Eye (tissue), 1 donor: ENCODE results near the gene DDN.
A peak's percentile ranks its signal among the peaks of the same experiment; 100 is the strongest.

Source experiments
- DNase-seq: peaks from one replicate; pipeline ENCODE4 v3.0.0-alpha.2; 2015

DDN gene

DNA sequence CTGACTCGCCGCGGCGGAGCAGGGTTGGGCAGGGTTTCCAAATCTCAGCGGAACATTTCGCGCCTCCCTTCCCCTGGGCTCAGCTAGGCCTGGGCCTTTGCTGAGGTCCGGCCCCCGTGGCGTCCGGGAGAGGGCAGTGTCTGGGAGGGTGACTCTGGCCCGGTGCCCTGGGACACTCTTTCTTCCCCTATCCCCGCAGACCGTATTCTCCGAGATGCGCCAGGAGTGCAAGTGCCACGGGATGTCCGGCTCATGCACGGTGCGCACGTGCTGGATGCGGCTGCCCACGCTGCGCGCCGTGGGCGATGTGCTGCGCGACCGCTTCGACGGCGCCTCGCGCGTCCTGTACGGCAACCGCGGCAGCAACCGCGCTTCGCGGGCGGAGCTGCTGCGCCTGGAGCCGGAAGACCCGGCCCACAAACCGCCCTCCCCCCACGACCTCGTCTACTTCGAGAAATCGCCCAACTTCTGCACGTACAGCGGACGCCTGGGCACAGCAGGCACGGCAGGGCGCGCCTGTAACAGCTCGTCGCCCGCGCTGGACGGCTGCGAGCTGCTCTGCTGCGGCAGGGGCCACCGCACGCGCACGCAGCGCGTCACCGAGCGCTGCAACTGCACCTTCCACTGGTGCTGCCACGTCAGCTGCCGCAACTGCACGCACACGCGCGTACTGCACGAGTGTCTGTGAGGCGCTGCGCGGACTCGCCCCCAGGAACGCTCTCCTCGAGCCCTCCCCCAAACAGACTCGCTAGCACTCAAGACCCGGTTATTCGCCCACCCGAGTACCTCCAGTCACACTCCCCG is 18.0 kb downstream of the DDN start:
- DNase-seq = peak; percentile 56

DNA sequence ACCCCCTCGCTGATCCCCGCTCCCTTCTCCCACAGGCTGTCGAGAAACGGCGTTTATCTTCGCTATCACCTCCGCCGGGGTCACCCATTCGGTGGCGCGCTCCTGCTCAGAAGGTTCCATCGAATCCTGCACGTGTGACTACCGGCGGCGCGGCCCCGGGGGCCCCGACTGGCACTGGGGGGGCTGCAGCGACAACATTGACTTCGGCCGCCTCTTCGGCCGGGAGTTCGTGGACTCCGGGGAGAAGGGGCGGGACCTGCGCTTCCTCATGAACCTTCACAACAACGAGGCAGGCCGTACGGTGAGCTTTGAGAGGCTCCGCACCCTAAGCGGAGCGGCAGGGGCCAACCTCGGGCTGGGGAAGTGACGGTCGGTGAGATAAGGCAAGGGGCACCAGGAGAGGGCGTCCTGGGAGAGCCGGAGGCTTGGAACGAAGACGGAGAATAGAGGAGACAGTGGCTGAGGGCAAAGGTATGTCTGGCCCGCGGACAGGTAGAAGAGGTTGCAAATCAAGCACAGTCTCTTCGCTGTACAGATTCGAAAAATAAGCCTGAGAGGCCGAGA is 18.7 kb downstream of the DDN start:
- peak; percentile 56 for DNase-seq

DNA sequence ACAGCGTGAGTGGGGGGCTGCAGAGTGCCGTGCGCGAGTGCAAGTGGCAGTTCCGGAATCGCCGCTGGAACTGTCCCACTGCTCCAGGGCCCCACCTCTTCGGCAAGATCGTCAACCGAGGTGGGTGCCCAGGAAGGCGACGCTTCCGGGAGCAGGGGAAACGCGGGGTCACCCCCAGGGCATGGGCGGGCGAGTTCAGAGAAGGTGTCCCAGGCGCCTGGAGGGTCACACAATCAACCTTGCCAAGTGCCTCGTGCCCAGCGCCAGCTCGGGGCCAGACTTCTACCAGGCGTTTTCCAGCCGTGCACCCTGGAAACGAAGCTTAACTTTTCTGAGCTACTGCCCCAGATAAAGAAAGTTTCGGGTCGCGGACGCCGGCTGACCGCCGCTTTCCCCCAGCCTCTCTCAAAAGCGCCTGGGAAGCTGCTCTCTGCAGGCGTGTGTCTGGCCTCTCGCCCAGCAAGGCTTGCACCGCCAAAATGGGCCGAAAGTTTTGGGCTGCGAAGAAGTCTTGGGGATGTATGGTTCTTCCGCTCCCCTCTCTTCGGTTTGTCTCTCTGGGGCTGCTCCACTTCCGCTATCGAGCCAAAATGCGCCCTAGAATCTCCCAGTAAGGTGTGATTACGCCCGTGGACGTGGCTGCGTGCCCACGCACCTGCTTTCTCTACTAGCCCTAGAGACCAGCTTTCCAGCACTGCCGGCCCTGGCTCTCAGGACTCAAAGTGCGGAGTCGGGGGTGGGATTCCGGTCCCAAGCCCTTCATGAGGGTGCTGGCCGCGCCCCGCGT is 19.4 kb downstream of the DDN start:
- no peak for DNase-seq

DNA sequence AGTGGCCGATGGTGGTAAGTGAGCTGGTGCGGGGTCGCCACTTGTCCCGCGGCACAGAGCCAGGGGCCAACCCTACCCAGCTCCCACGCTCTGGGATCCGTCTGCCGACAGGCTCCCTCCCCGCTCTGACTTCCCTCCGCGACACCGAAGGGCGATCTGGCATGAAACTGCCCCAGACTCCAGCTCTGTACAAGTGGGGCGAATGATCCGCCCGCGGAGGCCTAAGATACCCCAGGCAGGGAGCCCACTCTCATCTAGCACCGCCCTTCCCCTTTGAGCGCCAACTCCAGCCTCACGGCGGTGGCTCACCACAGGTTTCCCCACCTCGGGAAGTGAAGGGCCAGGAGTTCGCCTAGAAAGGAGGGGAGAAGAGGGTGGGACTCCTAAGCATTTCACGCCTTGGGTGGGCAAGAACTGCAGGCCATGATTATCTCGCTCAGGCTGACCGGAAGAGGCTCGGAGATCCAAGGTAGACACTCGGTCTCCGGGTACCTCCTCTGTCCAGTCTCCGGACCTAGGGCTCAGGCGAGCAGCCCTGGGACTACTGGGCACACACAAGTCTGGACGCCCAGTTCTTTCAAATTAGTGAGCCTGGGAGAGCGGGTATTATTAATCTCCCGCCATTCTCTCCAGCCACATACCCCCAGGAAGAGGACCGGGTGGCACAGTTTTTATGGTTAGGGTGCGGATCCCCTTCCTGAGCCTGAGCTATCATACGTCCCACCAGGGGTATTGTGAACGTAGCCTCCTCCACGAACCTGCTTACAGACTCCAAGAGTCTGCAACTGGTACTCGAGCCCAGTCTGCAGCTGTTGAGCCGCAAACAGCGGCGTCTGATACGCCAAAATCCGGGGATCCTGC is 20.2 kb downstream of the DDN start:
- peak; percentile 53 for DNase-seq

DNA sequence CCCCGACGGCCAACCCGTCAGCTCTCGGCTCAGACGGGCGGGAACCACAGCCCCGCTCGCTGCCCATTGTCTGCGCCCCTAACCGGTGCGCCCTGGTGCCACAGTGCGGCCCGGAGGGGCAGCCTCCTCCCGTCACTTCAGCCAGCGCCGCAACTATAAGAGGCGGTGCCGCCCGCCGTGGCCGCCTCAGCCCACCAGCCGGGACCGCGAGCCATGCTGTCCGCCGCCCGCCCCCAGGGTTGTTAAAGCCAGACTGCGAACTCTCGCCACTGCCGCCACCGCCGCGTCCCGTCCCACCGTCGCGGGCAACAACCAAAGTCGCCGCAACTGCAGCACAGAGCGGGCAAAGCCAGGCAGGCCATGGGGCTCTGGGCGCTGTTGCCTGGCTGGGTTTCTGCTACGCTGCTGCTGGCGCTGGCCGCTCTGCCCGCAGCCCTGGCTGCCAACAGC is 20.9 kb downstream of the DDN start, which contains the start of gene WNT1:
Gene WNT1 (plus strand): TSS at position 32 of the 450 bp plus-strand sequence. CDS start 329 bp downstream, at position 361.
- DNase-seq = peak; percentile 17

DNA sequence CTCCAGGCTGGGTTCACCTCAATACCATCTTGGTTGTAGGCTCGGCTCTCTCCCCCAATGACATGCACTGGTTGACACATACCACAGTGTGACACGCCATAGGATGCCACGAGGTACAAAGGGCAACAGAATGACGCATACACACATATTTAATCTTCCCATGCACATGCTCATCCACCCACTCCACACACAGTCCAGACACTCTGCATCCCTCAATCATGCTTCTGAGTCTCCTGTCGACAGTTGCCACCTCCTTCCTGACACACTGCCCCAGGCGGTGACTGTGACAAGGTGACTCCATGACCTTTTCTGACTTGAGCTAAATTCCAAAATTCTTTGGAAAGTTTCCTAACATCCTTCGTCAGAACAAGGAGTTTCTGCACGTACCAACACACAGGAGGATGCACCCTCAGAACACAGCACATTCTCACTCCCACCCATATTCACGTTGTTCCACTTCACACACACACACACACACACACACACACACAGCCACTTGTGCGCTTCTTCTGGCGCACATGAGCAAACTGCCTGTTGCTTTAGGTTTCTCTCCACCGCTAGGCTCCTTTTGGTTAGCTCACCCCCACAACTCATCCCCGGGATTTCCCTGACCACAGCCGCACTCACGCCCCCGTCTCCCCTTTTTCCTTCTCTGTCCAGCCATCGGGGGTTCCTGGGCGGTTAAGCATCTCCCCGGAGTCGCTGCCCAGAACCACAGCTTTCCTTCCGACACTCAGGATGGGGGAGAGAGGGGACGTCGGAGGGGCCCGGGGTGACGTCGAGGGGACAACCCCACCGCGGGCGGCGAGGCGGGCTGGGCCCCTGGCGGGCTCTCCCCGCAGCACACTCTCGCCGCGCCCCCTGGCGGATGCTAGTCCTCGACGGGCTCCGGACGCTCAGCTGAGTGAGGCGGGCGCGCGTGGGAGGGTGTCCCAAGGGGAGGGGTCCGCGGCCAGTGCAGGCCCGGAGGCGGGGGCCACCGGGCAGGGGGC is 21.6 kb downstream of the DDN start:
- DNase-seq = peak; percentile 78

DNA sequence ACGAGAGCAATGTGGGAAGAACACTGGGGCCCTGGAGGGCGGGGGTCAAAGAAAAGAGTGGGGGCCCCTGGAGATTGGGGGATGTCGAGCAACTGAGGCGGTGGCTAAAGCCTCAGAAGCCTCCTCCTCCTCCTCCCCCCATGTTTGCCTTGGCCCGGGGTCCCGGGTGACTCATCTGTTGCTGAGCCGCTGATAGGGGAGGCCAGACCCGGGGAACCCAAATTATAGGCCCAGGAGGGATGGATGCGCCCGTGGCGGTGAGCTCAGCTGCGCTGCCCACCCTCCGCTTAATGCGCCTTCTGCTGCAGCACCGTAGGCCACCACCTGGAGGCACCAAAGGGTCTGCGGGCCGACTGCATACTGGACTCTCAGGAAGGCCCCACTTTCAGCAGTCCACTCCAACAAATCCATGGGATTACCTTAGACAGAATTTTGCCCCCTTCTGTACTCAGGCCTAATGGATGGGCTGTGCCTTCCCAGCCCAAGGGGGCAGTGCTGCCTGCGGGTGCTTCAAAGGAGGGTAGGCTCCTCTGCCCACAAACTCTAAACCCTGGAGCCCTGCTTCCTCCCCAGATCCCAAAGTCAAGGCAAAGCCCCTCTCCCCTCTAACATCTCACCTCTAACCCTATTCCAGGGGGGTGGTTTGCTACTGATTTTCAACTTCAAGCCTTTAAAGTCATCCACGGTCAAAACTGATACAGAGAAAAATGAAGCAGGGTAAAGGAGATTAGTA is 25.1 kb downstream of the DDN start:
- peak; percentile 70 for DNase-seq

DNA sequence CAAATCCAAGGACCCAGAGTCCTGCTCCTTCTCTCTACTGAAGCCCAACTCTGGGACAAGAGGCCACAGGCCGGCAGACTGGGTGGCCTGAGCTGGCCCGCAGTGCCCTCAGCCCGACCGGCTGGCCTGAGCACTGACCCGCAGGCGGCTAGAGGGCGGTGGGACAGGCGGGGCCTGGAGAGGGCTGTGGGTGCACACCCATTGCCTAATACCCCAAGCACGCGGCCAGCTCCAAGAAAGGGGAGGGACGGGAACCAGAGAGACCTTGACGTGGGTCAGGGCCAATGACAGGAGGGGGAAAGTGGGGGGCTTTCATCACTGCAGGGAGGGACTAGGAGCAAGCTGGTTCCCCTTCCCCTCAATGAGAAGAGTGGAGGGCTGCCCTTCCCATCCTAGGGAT is 25.6 kb downstream of the DDN start:
- DNase-seq = no peak

DNA sequence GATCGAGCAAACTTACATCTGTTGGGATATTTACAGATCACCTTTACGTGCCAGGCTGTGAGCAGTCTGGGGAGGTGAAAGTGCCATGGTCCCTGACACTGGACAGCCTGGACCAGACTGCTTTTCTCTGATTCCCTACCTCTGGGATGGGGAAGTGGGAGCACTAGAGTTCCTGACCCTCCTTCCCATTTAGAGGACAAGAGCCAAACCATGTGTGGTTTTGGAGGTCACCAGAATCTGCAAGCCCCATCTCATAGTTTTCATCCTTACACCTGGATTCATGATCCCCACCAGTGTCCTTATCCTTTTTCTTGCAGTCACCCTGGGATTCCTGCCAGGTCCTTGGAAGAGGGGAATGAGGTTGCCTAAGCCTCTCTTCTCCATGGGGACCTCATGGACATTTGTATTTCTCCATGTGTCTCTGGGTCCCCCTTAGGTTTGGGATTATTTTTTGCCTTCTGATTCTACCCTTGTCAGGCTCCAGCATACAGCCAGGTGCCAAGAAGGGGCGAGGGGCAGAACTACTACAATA is 26.2 kb downstream of the DDN start:
- DNase-seq = no peak

DNA sequence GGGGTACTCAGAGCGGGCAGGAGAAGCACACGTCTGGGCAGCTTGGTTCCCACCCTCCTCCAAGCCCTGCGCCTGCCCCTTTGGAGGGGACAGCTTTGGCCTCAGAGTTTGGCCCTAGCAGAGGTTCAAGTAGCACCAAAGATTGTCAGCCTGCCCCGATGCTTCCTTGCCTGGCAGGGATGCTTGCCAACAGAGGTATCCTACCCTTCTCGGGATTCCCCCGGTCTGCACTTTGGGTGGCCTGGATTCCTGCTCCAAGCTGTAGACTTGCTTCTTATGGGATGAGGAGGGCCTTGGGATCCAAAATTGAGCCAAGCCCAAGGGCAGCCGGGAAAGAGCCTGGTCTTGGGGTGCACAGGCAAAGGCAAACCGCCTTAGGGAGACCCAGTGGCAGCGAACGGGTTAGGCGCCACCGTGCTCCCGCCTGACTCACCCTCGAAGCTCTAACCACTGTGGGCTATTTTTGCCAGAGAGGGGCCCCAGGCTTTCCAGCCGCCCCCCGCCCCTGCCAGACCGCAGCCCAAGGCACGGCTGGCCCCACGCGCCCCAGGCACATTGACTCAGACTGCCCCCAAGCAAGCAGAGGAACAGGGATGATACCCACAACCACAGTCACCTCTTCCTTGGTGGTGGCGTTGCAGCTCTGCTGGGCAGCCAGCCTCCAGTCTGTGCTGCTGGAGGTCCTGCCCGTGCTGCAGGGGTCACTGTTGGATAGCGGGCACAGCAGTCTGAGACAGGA is 26.8 kb downstream of the DDN start:
- DNase-seq = no peak

DNA sequence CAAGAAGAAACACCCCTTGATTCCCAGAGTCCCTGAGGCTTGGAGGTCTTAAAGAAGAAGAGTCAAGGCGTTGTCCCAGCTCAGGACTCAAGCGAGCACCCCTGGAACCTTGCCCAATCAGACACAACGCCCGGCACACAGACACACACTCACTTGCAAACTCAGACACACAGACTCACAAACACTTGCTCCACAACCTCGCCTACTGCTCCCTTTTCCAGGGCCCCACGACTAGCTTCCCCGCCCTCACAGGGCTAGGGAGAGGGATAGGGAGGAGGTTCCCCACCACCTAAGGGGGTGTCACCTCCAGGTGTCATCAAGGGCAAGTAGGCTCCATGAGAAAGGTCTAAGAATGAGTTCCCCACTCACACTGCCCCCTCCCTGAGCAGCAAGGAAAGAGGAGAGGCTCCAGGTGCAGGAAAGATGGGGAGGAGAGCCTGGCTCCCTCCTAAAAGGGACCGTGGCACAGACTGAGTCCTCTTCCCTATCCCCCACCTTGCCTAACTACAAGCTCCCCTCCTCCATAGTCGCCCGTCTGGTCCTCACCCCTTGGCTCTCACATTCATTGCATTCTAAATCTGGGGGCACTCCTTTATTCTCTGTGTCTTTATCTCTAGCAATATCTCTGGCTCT is 28.4 kb downstream of the DDN start:
- DNase-seq = peak; percentile 44

DNA sequence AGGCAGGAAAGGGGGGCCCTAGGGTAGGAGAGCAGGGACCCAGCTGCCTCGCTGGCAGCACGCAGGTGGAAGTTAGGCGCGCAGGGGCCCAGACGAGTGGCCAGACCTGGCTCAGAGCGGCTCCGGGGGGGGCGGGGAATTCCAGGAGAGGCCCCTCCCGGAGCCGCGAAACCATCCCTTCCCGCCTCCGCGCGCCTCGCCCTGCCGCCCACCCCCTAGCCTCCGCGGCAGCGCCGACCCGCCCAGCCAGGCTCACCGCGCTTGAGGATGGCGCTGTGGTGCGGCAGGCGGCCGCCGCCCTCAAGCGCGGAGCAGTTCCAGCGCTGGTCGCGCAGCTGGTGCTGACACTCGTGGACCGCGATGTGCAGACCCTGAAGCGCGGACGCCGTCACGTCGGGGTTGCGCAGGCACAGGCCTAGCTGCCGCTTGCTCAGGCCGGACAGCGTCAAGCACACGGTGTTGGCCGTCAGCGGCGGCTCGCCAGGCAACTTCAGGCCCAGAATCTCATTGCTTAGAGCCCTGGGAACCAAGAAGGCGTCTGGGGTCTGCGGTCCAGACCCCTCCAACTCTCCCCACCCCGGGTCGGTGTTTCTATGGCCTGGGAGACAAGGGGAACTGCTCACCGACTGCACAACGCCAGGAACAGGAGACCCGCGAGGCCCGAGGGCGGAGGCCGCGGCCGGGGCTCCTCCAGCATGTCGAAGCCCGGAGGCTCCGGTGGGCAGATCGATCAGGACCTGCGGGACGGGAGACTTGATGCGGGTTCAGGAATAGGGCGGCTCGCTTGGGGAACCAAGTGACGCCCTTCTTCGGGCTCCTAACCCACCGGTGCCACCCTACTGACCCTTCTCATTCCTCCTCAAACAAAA is 29.1 kb downstream of the DDN start:
- peak; percentile 63 for DNase-seq

DNA sequence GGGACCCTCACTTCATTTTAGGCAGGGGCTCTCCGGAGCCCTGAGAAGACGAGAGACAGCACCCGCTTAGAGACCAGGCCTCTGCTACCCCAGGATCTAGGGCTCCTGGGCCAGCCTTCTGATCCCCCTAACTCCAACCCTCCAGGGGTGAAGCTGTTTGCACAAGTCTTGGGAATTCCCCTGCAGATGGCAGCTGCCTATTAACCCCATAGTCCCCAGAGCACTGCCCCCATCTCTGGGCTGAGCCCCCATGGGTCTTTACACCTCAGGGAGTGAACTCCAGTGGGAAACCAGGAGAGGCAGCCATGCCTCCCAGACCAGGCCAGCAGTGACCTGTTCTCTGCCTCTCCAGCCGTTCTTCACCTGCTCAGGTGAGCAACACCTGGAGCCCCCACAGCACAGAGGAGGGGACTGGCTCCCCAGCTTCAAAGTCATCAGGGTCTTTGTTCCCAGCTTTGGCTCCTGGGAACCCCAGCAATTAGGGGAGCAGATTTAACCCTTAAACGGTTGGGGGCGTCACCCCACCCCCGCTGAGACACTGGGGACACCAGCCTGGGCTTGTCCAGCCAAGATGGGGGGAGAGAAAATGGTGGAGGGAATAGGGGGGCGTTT is 29.9 kb downstream of the DDN start:
- DNase-seq = peak; percentile 34

DNA sequence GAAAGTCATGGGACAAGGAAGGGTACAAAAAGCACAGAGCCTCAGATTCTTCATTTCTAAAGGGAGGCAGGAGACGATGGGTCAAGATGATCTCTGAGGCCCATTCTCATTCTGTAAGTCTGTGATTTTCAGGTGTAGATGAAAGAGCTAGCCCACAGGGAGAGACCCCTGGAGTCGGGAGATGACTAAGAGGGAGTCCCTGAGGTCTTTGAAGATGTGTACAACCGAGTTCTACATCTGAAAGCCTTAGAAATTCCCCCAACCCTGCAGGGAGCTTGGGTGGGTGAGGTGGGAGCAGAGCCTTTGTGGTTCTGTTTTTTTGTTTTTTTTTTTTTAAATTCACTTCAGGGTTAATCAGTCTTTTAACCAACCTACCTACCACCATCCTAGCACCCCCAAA is 30.7 kb downstream of the DDN start:
- no peak for DNase-seq

DNA sequence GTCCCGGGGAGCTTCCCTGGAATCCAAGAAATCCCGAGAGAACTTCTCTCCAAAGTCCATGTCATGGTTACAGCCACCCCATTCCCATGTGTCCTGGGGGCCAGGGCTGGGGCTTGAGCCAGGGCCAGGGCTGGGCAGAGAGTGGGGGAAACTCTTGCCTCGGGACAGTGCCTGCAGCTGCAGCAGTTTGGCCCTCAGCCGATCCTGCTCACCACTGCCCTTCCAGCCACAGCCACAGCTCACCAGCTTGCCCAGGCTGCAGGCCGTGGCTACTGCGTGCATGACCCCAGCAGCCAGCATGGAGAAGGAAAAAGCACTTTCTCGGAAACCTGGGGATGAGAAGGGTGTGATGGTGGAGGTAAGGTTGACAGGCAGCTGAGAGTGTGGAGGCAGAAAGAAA is 31.2 kb downstream of the DDN start:
- DNase-seq = no peak

DNA sequence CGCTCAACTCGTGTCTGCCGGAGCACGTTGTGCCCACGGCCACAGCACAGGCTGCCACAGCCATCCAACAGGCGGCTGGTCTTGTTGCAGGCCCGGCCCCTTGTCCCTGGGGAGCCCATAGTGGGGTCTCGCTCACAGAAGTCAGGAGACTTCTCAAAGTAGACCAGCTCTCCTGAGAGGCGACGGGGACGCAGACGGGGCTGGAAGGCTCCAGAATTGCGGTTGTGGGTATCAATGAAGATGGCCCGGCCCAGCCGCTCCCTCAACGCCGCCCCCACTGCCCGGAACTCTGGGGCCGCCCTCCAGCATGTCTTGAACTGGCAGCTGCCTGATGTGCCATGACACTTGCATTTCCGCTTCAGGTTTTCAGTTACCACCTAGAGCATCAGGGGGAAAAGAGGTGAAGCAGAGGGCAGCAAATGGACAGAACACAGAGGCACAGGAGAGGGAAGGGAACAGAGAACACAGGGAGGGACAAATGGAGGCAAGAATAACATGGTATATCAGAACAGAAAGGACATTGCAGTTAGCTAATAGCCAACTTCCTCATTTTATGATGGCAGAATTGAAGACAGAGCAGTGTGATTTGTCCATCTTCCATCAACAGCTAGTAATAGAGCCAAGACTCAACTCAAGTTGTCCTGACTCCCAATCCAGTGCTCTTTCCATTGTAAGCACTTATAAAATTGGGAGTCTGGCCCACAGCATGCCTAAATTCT is 32.8 kb downstream of the DDN start:
- DNase-seq = peak; percentile 31

DNA sequence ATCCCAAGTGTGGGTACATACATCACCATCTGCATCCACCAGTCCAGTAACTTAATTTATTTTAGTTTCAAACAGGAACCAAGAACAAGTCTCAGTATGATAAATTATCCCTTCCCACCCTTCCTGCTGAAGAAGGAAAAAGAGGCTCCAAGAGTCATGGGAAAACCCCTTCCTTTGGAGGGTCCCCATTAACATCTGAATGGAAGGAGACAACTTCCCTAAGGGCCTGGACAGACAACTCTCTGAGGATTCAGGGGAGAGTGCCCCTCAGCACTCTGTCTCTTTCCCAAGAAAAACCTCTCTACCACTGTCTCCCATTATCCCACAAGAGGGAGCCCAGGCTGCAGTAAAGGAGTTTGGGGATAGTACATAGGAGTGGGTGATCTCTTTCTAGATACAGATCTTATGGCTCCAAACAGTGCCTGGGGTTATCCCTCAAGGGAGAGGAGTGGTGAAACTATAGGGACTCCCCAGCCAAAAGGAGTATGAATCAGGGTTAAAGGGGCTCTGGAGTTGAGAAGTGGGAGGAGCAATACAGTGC is 33.8 kb downstream of the DDN start:
- DNase-seq = no peak
